Breast epithelium (tissue), 3 donors: ENCODE data around the gene LTBP4.
"Not testable (repeated sequence)": the region's sequence is repeated elsewhere in the genome, so short reads cannot be mapped to it uniquely, and the experiment has no call there.

Experiments
- POLR2A ChIP-seq: fragments of 450-650 bp; IDR thresholded peaks from one replicate; pipeline ENCODE4 v1.6.1; 2016; ENCODE audit warnings: antibody characterized with exemption, mild to moderate bottlenecking, moderate library complexity
- TF ChIP-seq, protein P1 (sequence below), 3 donors: fragments of 450-650 bp; IDR thresholded peaks; one replicate each; pipeline ENCODE4 v1.5.1; 2016 to 2017; ENCODE audit warnings: antibody characterized with exemption in 3 of 3, mild to moderate bottlenecking in 3 of 3, moderate library complexity in 3 of 3

DNA sequence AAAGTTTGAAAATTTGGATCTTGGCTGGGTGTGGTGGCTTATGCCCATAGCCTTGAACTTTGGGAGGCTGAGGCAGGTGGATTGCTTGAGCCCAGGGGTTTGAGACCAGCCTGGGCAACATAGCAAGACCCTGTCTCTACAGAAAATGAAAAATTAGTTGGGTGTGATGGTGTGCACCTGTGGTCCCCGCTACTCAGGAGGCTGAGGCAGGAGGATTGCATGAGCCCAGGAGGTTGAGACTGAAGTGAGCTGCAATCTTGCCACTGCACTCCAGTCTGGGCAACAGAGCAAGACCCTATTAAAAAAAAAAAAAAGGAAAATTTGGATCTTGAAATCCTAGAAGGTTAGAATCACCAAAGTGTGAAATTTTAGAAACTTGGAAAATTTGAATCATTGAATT lies 36.6 kb upstream of the LTBP4 start:
- TF ChIP-seq, protein P1, sequence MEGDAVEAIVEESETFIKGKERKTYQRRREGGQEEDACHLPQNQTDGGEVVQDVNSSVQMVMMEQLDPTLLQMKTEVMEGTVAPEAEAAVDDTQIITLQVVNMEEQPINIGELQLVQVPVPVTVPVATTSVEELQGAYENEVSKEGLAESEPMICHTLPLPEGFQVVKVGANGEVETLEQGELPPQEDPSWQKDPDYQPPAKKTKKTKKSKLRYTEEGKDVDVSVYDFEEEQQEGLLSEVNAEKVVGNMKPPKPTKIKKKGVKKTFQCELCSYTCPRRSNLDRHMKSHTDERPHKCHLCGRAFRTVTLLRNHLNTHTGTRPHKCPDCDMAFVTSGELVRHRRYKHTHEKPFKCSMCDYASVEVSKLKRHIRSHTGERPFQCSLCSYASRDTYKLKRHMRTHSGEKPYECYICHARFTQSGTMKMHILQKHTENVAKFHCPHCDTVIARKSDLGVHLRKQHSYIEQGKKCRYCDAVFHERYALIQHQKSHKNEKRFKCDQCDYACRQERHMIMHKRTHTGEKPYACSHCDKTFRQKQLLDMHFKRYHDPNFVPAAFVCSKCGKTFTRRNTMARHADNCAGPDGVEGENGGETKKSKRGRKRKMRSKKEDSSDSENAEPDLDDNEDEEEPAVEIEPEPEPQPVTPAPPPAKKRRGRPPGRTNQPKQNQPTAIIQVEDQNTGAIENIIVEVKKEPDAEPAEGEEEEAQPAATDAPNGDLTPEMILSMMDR (IDR thresholded peaks at IDR 0.05), result not testable (repeated sequence)
- TF ChIP-seq POLR2A, result not testable (repeated sequence)
